Sciatic nerve (tissue), 2 donors: ENCODE measurements around the gene FASTKD3. TPM values are rescaled to one million over a fixed set of nuclear protein-coding genes. Genes with fewer than 3 reads are reported as not detected.

Experiments used
- ATAC-seq: fragments of 200-7000 bp; cut with Tn5 transposase; one replicate; pipeline ENCODE4 v1.9.1; 2020; ENCODE audit warnings: mild to moderate bottlenecking, moderate library complexity
- DNase-seq: peaks from one replicate; pipeline ENCODE4 v3.0.0-alpha.2; 2020; ENCODE audit warnings: low spot score
- intact Hi-C: fragments of 100-400 bp; cut with DNase I; formaldehyde crosslinking; loops from one replicate; pipeline ENCODE4 v1.14.2; 2022
- total RNA-seq: library from RNA; stranded (reverse); fragmentation: NEBNext Ultra II Directional; extraction: Animal tissue kit (Norgen Biotek cat#: 25700); gene quantifications from one replicate; pipeline ENCODE4 v1.2.1, GENCODE V29; 2021
- donor health status: DM: no; HTN: no; CAD: no.
- donor health status: DM: no; HTN: no; CAD: no.

Gene FASTKD3
- total RNA-seq, 1 donor from 2014 or later: 6.0 TPM

GRCh38 chr5:7814816-7815215, 54.0 kb downstream of the FASTKD3 start:
- no peak for DNase-seq
- no peak for ATAC-seq
- intact Hi-C loops: no loop called here

GRCh38 chr5:7813576-7813975, 55.3 kb downstream of the FASTKD3 start:
- intact Hi-C loops: no loop called here
- no peak for ATAC-seq
- DNase-seq: no peak

GRCh38 chr5:7813007-7813406, 55.8 kb downstream of the FASTKD3 start:
- no peak for ATAC-seq
- intact Hi-C loops: no loop called here
- DNase-seq: no peak

GRCh38 chr5:7811715-7812114, 57.1 kb downstream of the FASTKD3 start:
- intact Hi-C loops: no loop called here
- ATAC-seq: no peak
- no peak for DNase-seq

Other genes with a start within 250 kb of the FASTKD3 start
- gene CFAP90, start 17.9 kb downstream of the FASTKD3 start, total RNA-seq: 0.36 TPM
- gene MTRR, start 117 bp upstream of the FASTKD3 start, total RNA-seq: 45.6 TPM